DOHH2 (cell line): ENCODE measurements around the gene ATXN7L1.

Source experiments
- CTCF ChIP-seq: fragments of 200-600 bp; sonication (generic); IDR thresholded peaks from one replicate; pipeline ENCODE4 v1.5.1; 2014; ENCODE audit warnings: antibody characterized with exemption, mild to moderate bottlenecking, low read depth, low read length; ENCODE audit not compliant: poor library complexity, severe bottlenecking
- EZH2phosphoT487 ChIP-seq: fragments of 200-600 bp; sonication (generic); IDR thresholded peaks from 2 replicates; pipeline ENCODE4 v1.6.1; 2017; ENCODE audit warnings: borderline replicate concordance, mild to moderate bottlenecking, antibody characterized with exemption, low read length, moderate library complexity, mixed read lengths

DNA sequence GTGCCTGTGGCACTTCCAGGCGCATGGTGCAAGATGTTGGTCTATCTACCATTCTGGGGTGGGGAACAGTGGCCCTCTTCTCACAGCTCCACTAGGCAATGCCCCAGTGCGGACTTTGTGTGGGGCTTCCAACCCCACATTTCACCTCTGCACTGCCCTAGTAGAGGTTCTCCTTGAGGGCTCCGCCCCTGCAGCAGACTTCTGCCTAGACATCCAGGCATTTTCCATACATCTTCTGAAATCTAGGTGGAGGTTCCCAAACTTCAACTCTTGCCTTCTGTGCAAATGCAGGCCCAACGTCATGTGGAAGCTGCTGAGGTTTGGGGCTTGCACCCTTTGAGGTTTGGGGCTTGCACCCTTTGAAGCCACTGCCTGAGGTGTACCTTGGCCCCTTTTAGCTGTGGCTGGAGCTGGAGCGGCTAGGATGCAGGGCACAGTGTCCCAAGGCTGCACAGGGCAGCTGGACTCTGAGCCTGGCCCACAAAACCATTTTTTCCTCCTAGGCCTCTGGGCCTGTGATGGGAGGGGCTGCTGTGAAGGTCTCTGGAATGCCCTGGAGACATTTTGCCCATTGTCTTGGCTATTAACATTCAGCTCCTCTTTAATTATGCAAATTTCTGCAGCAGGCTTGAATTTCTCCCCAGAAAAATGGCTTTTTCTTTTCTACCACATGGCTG lies 164.5 kb downstream of the ATXN7L1 start:
- TF ChIP-seq CTCF, result no peak
- no peak for TF ChIP-seq EZH2phosphoT487
